Stimulated activated naive CD8-positive, alpha-beta T cell treated with anti-CD3 and anti-CD28 coated beads, Interleukin-15, Interleukin-2, amounts not matched to agents 100 U/mL and 50 U/mL, for 24 hours (primary cell): ENCODE results near the gene ROPN1L.
A peak's percentile ranks its signal among the peaks of the same experiment; 100 is the strongest.
"Not testable (repeated sequence)": the region's sequence is repeated elsewhere in the genome, so short reads cannot be mapped to it uniquely, and the experiment has no call there.

ENCODE experiments used
- ATAC-seq: fragments of 150-1000 bp; cut with Tn5 transposase; one replicate; pipeline ENCODE4 v1.10.0; 2021
- DNase-seq: peaks from one replicate; pipeline ENCODE4 v3.0.0; 2021

The ROPN1L gene

DNA sequence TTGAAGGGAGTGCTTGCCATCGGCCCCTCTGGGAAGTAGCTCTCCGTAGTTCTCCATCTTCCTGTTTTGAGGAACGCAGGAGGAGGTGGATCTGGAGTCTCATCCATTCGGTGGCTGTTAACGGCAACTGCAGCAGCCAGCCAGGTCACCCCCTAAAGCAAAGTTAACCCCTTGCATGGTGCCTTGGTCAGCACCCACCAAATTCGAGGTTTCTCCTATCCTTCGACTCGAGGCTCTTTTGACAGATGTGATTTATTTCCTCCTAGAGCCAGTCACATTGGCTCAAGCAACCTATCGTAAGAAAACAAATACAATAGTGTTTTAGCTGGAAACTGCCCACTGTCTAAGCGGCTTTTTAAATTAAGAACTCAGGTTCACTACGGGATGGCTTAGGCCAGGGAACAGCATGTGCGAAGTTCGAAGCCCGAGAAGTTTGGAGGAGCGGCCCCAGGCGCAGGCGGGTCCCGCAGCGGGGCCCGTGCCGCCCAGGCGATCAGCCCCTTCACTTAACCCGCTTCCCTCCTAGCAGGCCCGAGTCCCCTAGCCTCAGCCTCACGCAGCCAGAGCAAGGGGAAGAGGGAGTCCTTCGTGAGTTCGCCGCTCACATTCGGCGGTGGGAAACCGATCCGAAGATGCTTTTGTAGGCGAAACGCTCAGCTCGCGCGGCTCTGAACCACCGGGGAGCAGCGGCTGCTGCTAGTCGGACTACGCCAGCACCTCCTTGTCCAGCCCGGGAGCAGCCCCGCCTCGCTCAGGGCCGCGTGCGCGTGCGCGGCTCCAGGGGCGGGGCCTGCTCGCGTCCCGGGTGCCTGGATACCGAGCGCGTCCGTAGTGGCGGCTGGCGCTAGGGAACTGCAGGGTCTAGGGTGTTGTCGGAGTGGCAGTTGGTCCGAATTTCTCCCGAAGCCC, at the start of gene ROPN1L:
TSS of gene ROPN1L (plus strand) at position 797 of the 909 bp plus-strand sequence. CDS start 289 bp downstream, outside the sequence.
- ATAC-seq (peak; percentile 98), DNase-seq (peak; percentile 85)

DNA sequence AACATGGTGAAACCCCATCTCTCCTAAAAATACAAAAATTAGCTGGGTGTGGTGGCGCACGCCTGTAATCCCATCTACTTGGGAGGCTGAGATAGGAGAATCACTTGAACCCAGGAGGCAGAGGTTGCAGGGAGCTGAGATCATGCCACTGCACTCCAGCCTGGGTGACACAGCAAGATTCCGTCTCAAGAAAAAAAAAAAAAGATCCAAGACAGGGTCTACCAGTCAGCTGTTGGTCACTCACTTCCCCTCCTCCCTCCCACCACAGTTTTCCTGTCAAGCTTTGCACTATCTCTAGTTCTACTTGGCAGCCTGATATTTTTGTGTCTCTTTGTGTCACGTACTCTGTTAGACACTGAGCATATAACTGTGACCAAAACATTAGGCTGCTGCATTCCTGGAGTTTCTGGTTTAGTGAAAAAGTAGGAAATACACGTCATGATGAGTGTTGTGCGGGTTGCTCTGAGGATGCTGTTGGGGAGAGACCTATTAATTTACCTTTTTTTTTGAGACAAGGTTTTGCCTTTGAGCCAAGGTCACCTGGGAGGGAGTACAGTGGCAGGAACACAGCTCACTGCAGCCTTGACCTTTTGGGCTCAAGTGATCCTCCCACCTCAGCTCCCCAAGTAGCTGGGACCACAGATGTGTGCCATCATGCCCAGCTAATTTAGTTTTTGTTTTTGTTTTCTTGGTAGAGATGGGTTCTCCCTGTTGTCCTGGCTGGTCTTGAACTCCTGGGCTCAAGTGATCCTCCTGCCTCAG, 48.9 kb upstream of the ROPN1L start:
- ATAC-seq, DNase-seq: not testable (repeated sequence)

DNA sequence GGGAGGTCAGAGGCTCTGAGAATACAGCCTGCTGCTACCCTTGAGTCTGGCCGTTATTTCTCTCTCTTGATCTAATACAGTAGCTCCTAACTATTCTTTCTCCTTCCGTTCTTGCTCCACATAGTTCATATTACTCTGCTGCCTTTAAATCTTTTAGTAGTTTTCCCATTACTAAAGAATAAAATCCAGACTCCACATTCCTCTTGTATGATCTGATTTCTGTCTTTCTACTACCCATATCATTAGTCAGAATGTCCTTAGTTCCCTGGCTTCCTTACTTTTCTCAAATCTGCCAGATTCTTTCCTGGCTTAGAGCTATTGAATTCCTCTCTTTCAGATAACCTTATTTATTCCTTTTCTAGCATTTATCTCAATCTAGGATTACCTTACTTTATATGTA, 48.2 kb upstream of the ROPN1L start:
- no peak for DNase-seq
- no peak for ATAC-seq

DNA sequence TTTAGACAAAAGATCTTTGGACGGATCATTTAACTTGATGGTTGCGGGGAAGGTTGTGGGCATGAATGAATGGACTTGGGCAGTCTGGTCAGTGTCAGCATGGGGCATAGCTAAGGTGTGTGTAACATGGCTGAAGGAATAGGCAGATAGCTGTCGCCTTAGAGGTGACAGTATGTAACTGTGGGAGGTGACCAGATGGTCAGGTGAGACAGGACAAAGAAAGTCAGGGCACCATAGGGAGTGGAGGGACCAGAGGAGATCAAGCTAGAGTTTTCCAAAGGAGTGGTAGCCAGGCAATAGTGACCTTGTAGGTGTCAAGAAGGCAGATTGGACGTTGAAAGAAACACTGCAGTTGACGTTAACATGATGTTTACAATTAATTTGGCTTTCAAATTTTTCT, 45.1 kb upstream of the ROPN1L start:
- DNase-seq: no peak
- ATAC-seq: no peak

DNA sequence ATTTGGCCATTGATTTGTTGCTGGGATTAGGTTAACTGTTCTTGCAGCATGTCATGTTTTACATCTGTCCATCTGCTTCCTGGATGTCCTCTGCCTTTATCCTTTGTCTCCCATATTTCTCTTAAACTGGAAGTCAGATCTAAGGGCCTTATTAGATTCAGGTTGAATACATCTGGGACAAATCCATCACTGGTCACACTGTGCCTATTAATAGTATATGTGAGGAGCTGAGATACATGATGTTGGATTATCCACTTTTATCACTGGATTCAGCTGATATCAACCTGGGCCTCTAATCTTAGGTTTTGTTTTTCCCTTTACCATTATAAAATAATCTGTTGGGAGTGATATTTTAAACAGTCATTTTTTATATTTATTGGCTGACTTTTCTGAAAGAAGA, 41.8 kb upstream of the ROPN1L start:
- ATAC-seq (no peak), DNase-seq (no peak)

DNA sequence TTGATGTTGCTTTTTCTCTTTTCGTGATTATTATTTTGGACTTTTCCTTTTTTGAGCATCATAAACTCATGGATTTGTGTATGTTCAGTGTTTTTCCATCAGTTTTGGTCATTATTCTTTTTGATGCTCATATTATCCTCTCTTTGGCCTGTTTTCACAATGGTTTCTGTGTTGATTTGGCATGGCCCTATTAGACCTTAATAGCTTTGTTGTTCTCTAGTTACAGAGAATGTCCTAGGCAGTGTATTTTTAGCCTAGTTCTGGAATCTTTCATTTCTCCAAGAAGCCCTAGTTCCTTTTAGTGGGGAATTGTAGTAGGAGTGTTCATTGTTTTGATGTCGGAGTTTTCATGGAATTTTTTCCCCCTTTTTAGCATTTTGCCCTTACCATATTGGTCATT, 41.3 kb upstream of the ROPN1L start:
- ATAC-seq: no peak
- DNase-seq: no peak

DNA sequence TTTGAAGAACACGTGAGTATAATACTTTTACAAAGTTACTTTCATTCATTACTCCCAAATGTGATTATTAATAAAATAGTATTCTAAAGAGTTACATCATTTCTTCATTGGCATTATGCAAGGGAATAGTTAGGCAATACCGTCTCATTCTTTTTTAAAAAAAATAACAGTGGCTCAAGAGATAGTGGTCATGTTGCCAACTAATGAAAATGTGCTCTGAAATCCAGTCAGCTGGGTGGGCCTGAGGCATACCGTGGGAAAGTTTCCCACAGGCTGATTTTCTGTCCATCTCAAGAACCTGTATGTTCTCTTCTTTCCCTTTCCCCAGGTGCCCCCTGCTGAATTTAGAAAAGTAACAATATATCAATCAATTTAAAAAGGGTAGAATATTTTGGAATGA, 40.8 kb upstream of the ROPN1L start:
- DNase-seq (no peak), ATAC-seq (no peak)

DNA sequence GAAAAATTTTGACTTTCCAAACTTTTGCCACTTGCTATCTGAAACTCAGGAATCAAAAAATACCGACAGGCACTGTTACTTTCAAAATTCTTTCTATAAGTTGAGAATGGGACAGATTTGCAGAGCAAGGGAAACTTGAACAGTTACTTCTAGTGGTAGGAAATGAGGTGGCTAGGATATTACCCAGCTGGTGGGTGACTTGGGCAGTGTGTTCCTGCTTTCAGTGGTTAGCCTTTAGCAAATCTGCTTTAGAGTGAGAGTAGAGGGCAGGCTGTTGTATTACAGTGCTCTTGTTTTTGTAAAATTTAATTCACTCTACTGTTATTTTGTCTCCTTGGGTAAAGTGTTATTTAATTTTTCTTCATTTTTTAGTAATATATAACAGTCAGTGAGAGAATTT, 40.2 kb upstream of the ROPN1L start:
- ATAC-seq (no peak), DNase-seq (no peak)

DNA sequence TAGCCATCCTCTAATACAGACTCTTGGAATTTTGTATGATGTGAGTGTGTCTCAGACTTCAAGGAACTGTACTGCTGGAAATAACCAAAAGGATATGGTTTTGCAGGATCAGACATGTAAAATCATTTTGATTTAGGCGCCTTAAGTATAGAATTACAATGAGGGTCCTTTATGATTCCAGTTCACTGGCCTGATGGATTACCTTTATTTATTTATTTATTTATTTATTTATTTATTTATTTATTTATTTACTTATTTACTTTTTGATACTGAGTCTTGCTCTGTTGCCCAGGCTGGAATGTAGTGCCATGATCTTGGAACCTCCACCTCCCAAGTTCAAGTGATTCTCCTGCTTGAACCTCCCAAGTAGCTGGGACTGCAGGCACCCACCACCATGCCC, 37.9 kb upstream of the ROPN1L start:
- ATAC-seq (no peak), DNase-seq (no peak)

DNA sequence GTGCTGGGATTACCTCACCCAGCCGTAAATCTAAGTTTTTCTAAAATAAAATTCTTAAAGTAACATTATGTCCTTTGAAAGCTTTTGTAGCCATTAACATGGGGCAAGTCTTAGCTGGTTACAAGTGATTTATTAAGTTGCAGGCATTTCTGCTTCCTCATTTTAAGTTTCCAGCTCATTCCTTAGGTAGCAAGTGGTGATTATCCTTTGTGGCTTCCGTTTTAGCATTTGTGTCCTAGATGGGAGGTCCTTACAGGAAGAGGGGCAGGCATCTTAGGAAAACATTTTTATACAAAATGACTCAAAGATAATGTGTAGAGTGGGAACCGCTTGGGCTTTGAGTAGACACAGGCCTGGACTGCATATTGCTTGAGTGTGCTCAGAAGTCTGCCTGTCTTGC, 35.0 kb upstream of the ROPN1L start:
- DNase-seq (no peak), ATAC-seq (no peak)

DNA sequence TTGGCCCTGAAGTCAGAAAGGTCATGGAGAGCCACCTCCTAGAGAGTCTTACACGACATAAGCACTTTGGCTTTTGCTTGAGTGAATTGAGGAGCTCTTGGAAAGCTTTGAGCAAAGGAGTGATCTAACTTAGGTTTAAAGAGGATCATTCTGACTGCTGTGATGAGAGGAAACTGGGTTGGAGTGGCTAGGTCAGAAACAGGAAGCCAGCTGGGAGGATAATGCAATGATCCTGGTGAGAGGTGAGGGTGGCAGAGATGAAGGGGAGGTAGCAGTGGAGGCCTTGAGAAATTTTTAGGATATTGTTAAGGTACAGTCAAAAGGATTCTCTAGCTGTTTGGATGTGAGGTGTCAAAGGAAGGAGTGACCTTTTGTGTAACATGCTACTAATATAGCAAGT, 32.2 kb upstream of the ROPN1L start:
- no peak for ATAC-seq

DNA sequence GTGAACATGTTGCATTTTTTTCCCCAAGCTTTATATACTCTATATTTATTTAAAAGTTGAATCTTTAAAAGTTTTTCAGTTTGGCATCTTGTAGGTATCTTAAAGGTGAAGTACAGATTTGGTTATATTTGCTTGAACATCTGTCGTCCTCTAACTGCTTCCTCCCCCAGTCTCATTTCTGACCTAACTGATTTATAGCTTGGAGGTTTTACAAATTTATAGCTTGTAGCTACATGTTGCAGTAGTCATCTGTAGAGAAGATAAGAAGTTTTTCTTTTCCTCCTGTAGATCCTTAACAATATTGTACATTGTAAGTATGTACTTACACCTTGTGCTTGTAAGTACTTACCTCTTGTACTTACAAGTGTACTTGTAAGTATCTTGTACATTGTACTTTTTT, 31.0 kb upstream of the ROPN1L start:
- DNase-seq: no peak
- ATAC-seq: no peak

More for the DNA sequence above, 32.2 kb upstream of the ROPN1L start:
- DNase-seq: no peak

DNA sequence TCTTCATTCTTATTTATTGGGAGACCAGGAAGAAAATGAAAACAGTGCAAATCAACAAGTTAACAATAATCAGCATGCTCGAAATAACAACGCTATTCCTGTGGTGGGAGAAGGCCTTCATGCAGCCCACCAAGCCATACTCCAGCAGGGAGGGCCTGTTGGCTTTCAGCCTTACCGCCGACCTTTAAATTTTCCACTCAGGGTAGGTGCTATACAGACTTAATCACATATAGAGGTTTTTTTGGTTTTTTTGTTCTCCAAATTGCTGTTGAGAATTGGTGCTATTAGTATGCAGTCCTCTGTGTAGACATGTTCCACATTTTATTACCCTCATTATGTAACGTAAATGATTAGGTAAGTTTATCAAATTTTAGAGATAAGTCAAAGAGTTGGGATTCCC, 30.3 kb upstream of the ROPN1L start:
- peak; percentile 77 for ATAC-seq

DNA sequence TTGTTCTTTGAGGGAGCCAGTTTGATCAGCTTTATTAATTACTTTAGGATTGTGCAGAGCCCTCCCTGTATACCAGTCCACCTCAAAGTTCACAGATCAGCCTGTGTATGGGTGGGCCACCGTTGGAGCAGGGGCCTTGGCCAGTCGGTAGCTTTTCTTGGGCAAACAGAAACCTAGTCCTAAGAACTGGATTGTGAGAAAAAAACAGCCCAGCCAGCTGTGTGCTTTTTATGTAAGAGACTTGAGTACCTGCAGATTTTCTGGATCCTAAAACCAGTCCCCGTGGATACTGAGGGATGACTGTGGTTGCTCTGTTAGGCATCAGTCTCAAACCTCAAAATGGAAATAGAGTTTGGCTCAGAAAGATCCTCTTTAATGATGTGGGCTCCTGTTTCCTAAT, 24.8 kb upstream of the ROPN1L start:
- ATAC-seq (no peak), DNase-seq (no peak)

More for the DNA sequence above, 30.3 kb upstream of the ROPN1L start:
- DNase-seq: no peak

DNA sequence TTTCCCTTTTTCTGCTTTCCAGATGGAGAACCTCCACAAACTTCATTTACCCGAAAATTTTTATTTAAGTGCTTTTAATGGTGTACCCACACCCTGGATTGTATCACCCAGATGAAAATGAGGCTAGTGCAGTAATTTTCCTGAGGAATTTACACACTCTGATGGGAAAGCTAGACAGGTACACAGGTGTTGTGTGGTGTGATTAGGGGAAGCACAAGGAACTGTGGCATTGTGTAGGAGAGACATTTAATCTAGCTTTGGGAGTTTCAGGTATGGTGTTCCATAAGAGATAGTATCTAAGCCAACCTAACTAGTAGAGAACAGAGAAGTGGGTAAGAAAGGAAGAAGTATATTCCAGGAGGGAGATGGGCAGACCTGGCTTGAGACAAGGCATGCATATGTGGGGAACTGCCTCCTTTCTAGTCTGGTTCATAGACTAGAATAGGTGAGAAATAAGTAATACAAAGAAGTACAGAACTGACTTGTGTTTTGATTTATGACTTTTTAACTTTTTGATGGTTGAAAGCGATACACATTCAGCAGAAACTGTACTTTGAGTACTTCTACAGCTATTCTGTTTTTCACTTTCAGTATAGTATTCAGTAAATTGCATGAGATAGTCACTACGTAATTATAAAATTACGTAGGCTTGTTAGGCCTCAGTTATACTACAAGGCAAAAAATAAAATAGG, 22.9 kb upstream of the ROPN1L start:
- ATAC-seq (no peak), DNase-seq (no peak)

DNA sequence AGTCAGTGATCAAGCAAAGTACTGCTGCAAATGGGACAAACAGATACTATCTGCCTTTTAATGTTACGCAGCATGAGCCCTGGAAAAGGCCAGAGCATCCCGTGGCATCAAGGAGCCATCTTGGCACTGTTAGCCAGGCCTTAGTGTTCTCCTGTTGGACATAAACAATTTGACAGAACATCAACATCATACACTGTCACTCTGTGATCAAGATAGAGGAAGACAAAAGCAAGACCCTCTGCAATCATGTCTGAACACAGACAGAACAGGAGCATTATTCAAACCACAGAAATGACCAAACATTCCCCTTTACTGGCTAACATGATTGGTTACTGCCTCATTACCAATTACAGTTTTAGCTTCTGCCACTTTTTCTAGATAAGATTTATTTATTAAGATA, 21.2 kb upstream of the ROPN1L start:
- ATAC-seq (no peak), DNase-seq (no peak)

DNA sequence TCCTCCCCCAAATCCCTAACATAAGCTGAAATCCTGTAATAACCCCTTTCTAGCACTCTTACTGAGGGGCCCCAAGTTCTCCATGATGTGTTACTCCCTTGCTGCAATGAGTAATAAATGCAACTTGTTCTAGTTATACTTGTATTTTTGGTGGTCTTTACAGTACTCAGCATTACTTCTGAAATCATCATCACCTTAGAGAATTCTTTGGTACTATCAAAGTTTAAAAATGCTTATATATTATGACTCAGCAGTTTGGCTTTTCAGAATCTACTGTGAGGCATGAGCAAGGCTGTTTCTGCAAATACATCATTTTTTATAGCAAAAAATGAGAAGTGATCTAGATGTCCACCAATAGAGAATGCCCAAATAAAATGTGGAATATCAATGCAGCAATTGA, 20.7 kb upstream of the ROPN1L start:
- DNase-seq (no peak), ATAC-seq (peak; percentile 33)

DNA sequence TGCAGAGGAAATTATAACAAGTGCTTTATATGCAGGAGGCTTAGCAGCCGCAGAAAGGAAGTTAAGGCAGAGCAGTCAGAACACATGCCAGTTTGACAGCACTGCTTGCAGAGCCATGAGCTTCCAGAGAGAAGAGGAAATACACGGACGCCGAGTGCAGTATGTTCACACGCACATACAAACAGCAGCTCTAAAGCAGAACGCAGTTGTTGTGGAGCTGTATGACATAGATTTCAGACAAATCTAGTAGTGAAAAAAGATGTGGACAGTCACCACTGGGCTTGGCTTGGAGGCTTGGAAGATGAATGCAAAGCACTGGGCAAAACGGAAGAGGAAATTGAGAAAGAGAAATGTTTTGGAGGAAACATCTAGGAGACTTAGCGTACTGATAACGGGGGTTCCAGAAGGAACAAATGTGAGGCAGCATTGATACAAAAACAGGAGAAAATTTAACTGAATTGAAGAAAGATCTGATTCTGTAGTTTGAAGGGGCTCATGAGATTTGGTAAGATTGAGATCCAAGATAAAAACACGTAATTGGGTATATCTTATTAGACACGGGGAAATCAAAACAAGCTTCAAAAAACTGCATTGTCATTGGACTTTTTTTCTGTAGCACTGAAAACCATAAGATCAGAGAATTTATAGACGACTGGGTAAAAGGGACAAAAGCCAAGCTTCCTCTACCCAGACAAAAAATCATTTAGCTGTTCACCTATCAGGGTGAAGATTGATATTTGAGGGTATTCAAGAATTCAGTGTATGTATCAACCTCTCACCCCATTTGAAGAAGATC, 19.6 kb upstream of the ROPN1L start:
- no peak for DNase-seq
- no peak for ATAC-seq

DNA sequence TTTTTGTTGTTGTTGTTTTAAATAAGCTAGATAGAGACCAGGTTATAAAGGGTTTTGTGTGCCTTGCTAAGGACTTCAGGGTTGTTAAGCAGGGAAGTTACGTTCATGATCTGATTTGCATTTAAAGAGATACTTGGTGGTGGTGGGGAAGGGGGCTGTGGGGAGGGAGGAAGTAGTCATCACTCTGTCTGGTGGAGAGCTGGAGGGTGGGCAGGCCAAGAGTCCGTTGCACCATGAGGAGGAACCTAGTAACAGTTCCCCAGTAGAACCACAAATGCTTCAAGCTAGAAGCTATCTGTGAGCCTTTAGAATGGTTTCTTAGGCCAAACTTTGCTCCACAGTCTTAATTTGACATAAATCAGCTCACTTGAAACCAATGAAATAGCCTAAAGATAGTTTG, 18.7 kb upstream of the ROPN1L start:
- ATAC-seq: no peak
- DNase-seq: no peak

DNA sequence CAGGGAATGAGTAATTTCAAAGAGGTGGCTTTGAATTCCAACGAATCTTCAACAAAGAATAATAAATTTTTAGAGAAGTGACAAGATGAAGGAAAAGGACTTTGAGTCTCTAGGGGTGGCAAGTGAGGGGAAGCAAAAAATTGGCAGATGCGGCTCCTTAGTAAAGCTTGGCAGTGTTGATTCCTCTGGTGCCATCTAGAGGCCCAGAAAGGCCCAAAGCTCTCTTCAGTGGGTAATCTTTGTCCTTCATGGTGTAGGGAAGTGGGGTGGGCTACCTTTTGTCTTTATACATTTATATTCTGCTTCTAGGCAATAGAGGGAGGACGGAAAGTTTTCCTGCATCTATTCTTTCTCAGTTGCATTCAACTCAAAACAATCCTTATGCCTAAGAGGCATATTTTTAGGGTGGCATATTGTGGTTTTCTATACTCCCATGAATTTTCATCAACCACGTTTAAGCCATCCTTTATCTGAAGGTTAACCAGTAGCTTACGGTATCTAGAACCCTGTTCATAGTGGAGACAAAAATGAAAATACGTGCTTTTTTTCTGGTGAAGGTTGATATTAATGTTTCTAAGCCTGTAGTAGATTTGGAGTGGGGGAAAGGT, 17.5 kb upstream of the ROPN1L start:
- ATAC-seq (peak; percentile 58), DNase-seq (no peak)

DNA sequence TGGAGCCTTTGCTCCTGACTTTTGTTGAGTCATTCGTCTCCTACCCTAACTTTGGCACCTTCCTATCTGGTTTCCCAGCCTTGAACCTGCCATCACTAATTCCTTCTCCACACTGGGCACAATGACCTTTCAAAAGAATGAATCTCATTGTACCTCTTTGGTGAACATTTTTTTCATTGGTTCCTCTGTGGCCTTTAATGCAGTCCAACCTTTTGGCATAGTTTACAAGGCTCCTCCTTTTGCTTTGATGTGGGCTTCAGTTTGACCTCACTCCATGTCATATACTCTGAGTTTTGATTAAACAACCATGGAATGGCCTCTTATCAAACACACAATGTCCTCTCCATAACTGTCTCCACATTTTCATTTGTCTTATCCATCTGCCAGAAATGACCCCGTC, 14.5 kb upstream of the ROPN1L start:
- ATAC-seq (no peak), DNase-seq (no peak)

DNA sequence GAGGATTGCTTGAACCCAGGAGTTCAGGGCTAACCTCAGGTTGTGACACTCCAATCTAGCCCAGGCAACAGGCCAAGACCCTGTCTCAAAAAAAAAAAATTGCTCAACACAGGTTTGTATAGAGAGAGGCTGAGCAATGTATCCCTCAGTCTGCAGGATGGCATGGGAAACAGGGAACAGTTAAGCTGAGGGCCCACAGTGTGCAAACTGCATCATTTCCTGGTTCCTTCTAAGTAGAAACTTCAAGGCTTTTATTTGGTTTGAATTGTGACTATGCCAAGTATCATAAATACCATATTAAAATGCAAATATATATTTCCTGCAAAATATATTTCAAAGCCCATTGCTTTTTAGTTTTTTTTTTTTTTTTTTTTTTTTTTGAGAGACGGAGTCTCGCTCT, 13.7 kb upstream of the ROPN1L start:
- DNase-seq: no peak
- ATAC-seq: no peak
